ENCODE data around the gene MEN1.

DNA sequence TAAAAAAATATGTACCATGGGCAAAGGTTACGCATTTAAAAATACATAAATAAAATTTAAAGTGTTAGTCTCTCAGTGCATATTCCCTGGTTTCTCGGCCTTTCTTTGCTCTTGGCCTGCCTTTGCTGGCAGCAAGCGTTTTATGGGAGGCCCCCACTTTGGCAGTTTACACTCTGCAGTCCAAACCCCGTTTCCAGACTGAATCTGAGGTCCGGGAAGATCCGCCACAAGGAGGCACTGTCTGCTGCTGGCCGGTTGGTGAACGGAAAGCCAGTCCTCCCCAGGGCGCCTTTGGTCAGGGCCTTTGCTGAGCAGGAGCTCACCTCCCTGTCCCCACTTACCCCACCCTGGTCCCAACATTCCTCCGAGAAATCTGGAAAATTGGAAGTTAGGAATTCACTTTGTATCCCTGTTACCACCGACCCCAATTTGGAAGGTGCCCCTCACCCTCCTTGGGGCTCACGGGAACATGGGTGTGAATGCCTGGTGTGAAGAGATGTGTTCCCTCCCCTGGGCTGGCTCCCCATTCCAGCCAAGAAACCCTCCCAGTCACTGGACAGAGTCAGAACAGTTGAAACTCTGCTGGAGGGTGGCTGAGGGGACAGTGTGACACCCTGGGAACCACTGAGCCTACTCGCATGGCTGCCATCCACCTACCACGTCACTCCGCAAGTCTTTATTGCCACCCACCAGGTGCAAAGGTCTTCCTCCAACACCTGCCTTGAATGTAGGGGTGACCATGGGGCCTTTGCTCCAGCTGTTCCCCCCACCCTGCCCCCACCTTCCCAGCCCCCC, 22.6 kb downstream of the MEN1 start:
- TF ChIP-seq, protein P1, sequence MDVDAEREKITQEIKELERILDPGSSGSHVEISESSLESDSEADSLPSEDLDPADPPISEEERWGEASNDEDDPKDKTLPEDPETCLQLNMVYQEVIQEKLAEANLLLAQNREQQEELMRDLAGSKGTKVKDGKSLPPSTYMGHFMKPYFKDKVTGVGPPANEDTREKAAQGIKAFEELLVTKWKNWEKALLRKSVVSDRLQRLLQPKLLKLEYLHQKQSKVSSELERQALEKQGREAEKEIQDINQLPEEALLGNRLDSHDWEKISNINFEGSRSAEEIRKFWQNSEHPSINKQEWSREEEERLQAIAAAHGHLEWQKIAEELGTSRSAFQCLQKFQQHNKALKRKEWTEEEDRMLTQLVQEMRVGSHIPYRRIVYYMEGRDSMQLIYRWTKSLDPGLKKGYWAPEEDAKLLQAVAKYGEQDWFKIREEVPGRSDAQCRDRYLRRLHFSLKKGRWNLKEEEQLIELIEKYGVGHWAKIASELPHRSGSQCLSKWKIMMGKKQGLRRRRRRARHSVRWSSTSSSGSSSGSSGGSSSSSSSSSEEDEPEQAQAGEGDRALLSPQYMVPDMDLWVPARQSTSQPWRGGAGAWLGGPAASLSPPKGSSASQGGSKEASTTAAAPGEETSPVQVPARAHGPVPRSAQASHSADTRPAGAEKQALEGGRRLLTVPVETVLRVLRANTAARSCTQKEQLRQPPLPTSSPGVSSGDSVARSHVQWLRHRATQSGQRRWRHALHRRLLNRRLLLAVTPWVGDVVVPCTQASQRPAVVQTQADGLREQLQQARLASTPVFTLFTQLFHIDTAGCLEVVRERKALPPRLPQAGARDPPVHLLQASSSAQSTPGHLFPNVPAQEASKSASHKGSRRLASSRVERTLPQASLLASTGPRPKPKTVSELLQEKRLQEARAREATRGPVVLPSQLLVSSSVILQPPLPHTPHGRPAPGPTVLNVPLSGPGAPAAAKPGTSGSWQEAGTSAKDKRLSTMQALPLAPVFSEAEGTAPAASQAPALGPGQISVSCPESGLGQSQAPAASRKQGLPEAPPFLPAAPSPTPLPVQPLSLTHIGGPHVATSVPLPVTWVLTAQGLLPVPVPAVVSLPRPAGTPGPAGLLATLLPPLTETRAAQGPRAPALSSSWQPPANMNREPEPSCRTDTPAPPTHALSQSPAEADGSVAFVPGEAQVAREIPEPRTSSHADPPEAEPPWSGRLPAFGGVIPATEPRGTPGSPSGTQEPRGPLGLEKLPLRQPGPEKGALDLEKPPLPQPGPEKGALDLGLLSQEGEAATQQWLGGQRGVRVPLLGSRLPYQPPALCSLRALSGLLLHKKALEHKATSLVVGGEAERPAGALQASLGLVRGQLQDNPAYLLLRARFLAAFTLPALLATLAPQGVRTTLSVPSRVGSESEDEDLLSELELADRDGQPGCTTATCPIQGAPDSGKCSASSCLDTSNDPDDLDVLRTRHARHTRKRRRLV (CRISPR knock-in tag; IDR thresholded peaks at IDR 0.05) = no peak
- TF ChIP-seq KMT2B (CRISPR knock-in tag; IDR thresholded peaks at IDR 0.05) (no peak), POLR2A (IDR thresholded peaks at IDR 0.05; ENCODE audit: insufficient read depth in 1 of 2, low read depth in 2 of 2, low read length in 2 of 2) (no peak), MAFK (conservative IDR thresholded peaks at IDR 0.05 in 1 of 2, IDR thresholded peaks at IDR 0.05 in 1 of 2; ENCODE audit: low read length in 2 of 2) (no peak), TAF1 (CRISPR knock-in tag; IDR thresholded peaks at IDR 0.05) (no peak), RBAK (CRISPR knock-in tag; IDR thresholded peaks at IDR 0.05) (no peak), CEBPB (IDR thresholded peaks at IDR 0.05; ENCODE audit: borderline replicate concordance, low read depth, low read length) (no peak), ZBTB8A (CRISPR knock-in tag; IDR thresholded peaks at IDR 0.05; ENCODE audit: borderline replicate concordance, low read depth) (no peak), ZNF496 (CRISPR knock-in tag; IDR thresholded peaks at IDR 0.05; ENCODE audit: insufficient replicate concordance) (no peak)
- TF ChIP-seq, protein P2, sequence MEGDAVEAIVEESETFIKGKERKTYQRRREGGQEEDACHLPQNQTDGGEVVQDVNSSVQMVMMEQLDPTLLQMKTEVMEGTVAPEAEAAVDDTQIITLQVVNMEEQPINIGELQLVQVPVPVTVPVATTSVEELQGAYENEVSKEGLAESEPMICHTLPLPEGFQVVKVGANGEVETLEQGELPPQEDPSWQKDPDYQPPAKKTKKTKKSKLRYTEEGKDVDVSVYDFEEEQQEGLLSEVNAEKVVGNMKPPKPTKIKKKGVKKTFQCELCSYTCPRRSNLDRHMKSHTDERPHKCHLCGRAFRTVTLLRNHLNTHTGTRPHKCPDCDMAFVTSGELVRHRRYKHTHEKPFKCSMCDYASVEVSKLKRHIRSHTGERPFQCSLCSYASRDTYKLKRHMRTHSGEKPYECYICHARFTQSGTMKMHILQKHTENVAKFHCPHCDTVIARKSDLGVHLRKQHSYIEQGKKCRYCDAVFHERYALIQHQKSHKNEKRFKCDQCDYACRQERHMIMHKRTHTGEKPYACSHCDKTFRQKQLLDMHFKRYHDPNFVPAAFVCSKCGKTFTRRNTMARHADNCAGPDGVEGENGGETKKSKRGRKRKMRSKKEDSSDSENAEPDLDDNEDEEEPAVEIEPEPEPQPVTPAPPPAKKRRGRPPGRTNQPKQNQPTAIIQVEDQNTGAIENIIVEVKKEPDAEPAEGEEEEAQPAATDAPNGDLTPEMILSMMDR (CRISPR knock-in tag; IDR thresholded peaks at IDR 0.05) = peak; percentile 92
- TF ChIP-seq, protein P3, sequence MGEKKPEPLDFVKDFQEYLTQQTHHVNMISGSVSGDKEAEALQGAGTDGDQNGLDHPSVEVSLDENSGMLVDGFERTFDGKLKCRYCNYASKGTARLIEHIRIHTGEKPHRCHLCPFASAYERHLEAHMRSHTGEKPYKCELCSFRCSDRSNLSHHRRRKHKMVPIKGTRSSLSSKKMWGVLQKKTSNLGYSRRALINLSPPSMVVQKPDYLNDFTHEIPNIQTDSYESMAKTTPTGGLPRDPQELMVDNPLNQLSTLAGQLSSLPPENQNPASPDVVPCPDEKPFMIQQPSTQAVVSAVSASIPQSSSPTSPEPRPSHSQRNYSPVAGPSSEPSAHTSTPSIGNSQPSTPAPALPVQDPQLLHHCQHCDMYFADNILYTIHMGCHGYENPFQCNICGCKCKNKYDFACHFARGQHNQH (CRISPR knock-in tag; IDR thresholded peaks at IDR 0.05) = 0 out of 2 replicates have a peak, but pooled peaks have one; percentile 31
- TF ChIP-seq, protein P4, sequence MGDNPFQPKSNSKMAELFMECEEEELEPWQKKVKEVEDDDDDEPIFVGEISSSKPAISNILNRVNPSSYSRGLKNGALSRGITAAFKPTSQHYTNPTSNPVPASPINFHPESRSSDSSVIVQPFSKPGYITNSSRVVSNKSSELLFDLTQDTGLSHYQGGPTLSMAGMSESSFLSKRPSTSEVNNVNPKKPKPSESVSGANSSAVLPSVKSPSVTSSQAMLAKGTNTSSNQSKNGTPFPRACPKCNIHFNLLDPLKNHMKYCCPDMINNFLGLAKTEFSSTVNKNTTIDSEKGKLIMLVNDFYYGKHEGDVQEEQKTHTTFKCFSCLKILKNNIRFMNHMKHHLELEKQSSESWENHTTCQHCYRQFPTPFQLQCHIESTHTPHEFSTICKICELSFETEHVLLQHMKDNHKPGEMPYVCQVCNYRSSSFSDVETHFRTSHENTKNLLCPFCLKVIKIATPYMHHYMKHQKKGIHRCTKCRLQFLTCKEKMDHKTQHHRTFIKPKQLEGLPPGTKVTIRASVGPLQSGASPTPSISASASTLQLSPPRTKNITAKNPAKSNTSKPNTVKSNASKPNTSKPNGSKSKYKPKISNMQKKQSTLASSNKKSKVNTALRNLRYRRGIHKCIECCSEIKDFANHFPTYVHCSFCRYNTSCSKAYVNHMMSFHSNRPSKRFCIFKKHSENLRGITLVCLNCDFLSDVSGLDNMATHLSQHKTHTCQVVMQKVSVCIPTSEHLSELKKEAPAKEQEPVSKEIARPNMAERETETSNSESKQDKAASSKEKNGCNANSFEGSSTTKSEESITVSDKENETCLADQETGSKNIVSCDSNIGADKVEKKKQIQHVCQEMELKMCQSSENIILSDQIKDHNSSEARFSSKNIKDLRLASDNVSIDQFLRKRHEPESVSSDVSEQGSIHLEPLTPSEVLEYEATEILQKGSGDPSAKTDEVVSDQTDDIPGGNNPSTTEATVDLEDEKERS (CRISPR knock-in tag; IDR thresholded peaks at IDR 0.05) = no peak
- TF ChIP-seq, protein P5, sequence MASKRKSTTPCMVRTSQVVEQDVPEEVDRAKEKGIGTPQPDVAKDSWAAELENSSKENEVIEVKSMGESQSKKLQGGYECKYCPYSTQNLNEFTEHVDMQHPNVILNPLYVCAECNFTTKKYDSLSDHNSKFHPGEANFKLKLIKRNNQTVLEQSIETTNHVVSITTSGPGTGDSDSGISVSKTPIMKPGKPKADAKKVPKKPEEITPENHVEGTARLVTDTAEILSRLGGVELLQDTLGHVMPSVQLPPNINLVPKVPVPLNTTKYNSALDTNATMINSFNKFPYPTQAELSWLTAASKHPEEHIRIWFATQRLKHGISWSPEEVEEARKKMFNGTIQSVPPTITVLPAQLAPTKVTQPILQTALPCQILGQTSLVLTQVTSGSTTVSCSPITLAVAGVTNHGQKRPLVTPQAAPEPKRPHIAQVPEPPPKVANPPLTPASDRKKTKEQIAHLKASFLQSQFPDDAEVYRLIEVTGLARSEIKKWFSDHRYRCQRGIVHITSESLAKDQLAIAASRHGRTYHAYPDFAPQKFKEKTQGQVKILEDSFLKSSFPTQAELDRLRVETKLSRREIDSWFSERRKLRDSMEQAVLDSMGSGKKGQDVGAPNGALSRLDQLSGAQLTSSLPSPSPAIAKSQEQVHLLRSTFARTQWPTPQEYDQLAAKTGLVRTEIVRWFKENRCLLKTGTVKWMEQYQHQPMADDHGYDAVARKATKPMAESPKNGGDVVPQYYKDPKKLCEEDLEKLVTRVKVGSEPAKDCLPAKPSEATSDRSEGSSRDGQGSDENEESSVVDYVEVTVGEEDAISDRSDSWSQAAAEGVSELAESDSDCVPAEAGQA (IDR thresholded peaks at IDR 0.05; ENCODE audit: low read depth) = no peak
- TF ChIP-seq, protein P5 (CRISPR knock-in tag; IDR thresholded peaks at IDR 0.05; ENCODE audit: borderline replicate concordance) = no peak

Measured in HepG2 (cell line).